Gastroesophageal sphincter (tissue), 4 donors: ENCODE data around the gene TAS1R3. TPM values are rescaled to one million over a fixed set of nuclear protein-coding genes. Genes with fewer than 3 reads are reported as not detected.

ENCODE experiments used
- ATAC-seq: fragments of 150-250 bp; one replicate; pipeline ENCODE4 v1.9.1; 2016; ENCODE audit warnings: mild to moderate bottlenecking, moderate library complexity
- H3K27ac ChIP-seq, 4 donors: fragments of 200-600 bp; sonication (generic) in 3 of 4; 1 replicate in 3 of 4; 2 replicates in 1 of 4; pipeline ENCODE4 v1.5.1; 2016 to 2019
- H3K27me3 ChIP-seq: fragments of 200-600 bp; sonication (generic); one replicate; pipeline ENCODE4 v1.5.1; 2019
- H3K36me3 ChIP-seq, 2 donors: fragments of 200-600 bp; sonication (generic); one replicate each; pipeline ENCODE4 v1.5.1; 2019; ENCODE audit warnings: control low read depth in 1 of 2
- H3K4me1 ChIP-seq, 3 donors: fragments of 200-600 bp; sonication (generic); 1 replicate in 2 of 3; 2 replicates in 1 of 3; pipeline ENCODE4 v1.5.1; 2016 to 2019; ENCODE audit warnings: control low read depth in 2 of 3
- H3K4me3 ChIP-seq, 2 donors: fragments of 200-600 bp; sonication (generic); one replicate each; pipeline ENCODE4 v1.5.1; 2019; ENCODE audit warnings: mild to moderate bottlenecking in 1 of 2, moderate library complexity in 1 of 2
- H3K9me3 ChIP-seq, 3 donors: fragments of 200-600 bp; sonication (generic); one replicate each; pipeline ENCODE4 v1.5.1; 2017 to 2019; ENCODE audit warnings: control low read depth in 2 of 3
- CTCF ChIP-seq, 4 experiments: fragments of 200-600 bp in 2 of 4; fragments of 450-650 bp in 2 of 4; sonication (generic) in 1 of 4; IDR thresholded peaks; one replicate each; pipeline ENCODE4 v1.5.1; 2017 to 2019; ENCODE audit warnings: antibody characterized with exemption in 4 of 4, mild to moderate bottlenecking in 2 of 4, moderate library complexity in 2 of 4
- EP300 ChIP-seq: sonication (generic); formaldehyde crosslinking; IDR thresholded peaks from one replicate; pipeline ENCODE4 v1.6.1; 2017; ENCODE audit warnings: antibody characterized with exemption, mild to moderate bottlenecking
- POLR2A ChIP-seq, 2 donors: fragments of 450-650 bp; IDR thresholded peaks; one replicate each; pipeline ENCODE4 v1.6.1; 2017; ENCODE audit warnings: antibody characterized with exemption in 2 of 2, mild to moderate bottlenecking in 2 of 2, moderate library complexity in 1 of 2
- POLR2AphosphoS5 ChIP-seq: sonication (generic); formaldehyde crosslinking; IDR thresholded peaks from one replicate; pipeline ENCODE4 v1.6.1; 2017; ENCODE audit warnings: antibody characterized with exemption
- WGBS, 2 donors: methylation state at CpG; one replicate each; pipeline ENCODE4 v1.1.5; 2018; ENCODE audit warnings: low coverage in 1 of 2; 5-methylcytosine and 5-hydroxymethylcytosine counted together
- total RNA-seq, 4 donors: library from RNA; depleted of rRNA; stranded (reverse); fragments of >200 nt; gene quantifications; one replicate each; pipeline ENCODE4 v1.1.0, GENCODE V29; 2016

TAS1R3 gene
- total RNA-seq, 4 donors from 2014 or later, result 0.12 to 0.54 (median 0.40) TPM; not detected in 1

- Histone ChIP-seq H3K4me3 (no peak overlapping the region), H3K9me3 (no peaks in the 10 kb centered on the region), H3K27ac (peak overlapping the region in 3 of 4 donors; percentile 87 to 92 (median 89)), H3K36me3 (peaks cover 0 to 3% of the 10 kb centered on the region in 2 donors), H3K4me1 (peaks cover 0 to 79% (median 20%) of the 10 kb centered on the region in 3 donors), H3K27me3 (peaks cover 54% of the 10 kb centered on the region)
- no peak for ATAC-seq
- TF ChIP-seq CTCF (IDR thresholded peaks at IDR 0.05), result no peak
- TF ChIP-seq EP300, result no peak
- TF ChIP-seq POLR2AphosphoS5, result no peak
- TF ChIP-seq POLR2A (IDR thresholded peaks at IDR 0.05), result no peak
- 20 to 49% methylated on average over 1 to 2 of the region's 6 CpGs for WGBS, 2 donors
Observed at GRCh38 chr1:1359308-1359663, 28.2 kb downstream of the TAS1R3 start.

- Histone ChIP-seq H3K36me3 (no peaks in the 10 kb centered on the region), H3K9me3 (no peaks in the 10 kb centered on the region), H3K4me1 (peaks cover 0 to 73% (median 17%) of the 10 kb centered on the region in 3 donors), H3K27ac (peak overlapping the region; percentile 16 to 92 (median 88)), H3K27me3 (peaks cover 48% of the 10 kb centered on the region), H3K4me3 (no peak overlapping the region)
- WGBS, 2 donors, result 13% methylated on average over 4 of the region's 28 CpGs; no CpG with 5 or more reads in 1 of the 2 donors
- peak; percentile 13 for ATAC-seq
- TF ChIP-seq POLR2AphosphoS5 (no peak), POLR2A (IDR thresholded peaks at IDR 0.05) (no peak), CTCF (IDR thresholded peaks at IDR 0.05) (no peak), EP300 (no peak)
Observed at GRCh38 chr1:1359664-1360468, 28.8 kb downstream of the TAS1R3 start.

- Histone ChIP-seq H3K27ac (peak overlapping the region in 3 of 4 donors; percentile 87 to 92 (median 89)), H3K4me1 (peaks cover 0 to 65% (median 9%) of the 10 kb centered on the region in 3 donors), H3K4me3 (no peak overlapping the region), H3K9me3 (no peaks in the 10 kb centered on the region), H3K36me3 (no peaks in the 10 kb centered on the region), H3K27me3 (peaks cover 40% of the 10 kb centered on the region)
- peak; percentile 72 for ATAC-seq
- peak; percentile 21 for TF ChIP-seq POLR2AphosphoS5
- TF ChIP-seq CTCF (IDR thresholded peaks at IDR 0.05), result no peak
- WGBS, 2 donors, result 75 to 81% methylated on average over 8 to 14 of the region's 20 CpGs
Observed at GRCh38 chr1:1360506-1361169, 29.6 kb downstream of the TAS1R3 start.

GRCh38 chr1:1361233-1361981, 30.3 kb downstream of the TAS1R3 start:
- H3K27ac ChIP-seq, result peak overlapping the region in 3 of 4 donors; percentile 40 to 87 (median 72)
- no peak for ATAC-seq
- H3K27me3 ChIP-seq, result peaks cover 32% of the 10 kb centered on the region
- H3K36me3 ChIP-seq, result no peaks in the 10 kb centered on the region
- no peak overlapping the region for H3K4me3 ChIP-seq
- H3K4me1 ChIP-seq, result peaks cover 0 to 57% (median 6%) of the 10 kb centered on the region in 3 donors
- no peak for TF ChIP-seq POLR2AphosphoS5
- TF ChIP-seq CTCF (IDR thresholded peaks at IDR 0.05), result no peak
- TF ChIP-seq EP300, result no peak
- no peak for TF ChIP-seq POLR2A (IDR thresholded peaks at IDR 0.05)
- WGBS, 2 donors, result 40 to 74% methylated on average over 1 to 18 of the region's 35 CpGs
- no peaks in the 10 kb centered on the region for H3K9me3 ChIP-seq
